ENCODE measurements around the gene ATRNL1.

GRCh38 chr10:115379064-115379463 is 285.9 kb downstream of the ATRNL1 start:
- TF ChIP-seq, protein P1, sequence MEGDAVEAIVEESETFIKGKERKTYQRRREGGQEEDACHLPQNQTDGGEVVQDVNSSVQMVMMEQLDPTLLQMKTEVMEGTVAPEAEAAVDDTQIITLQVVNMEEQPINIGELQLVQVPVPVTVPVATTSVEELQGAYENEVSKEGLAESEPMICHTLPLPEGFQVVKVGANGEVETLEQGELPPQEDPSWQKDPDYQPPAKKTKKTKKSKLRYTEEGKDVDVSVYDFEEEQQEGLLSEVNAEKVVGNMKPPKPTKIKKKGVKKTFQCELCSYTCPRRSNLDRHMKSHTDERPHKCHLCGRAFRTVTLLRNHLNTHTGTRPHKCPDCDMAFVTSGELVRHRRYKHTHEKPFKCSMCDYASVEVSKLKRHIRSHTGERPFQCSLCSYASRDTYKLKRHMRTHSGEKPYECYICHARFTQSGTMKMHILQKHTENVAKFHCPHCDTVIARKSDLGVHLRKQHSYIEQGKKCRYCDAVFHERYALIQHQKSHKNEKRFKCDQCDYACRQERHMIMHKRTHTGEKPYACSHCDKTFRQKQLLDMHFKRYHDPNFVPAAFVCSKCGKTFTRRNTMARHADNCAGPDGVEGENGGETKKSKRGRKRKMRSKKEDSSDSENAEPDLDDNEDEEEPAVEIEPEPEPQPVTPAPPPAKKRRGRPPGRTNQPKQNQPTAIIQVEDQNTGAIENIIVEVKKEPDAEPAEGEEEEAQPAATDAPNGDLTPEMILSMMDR (IDR thresholded peaks at IDR 0.05), result no peak
- TF ChIP-seq POLR2A (IDR thresholded peaks at IDR 0.05), result no peak
